ENCODE results near the gene TATDN2.

DNA sequence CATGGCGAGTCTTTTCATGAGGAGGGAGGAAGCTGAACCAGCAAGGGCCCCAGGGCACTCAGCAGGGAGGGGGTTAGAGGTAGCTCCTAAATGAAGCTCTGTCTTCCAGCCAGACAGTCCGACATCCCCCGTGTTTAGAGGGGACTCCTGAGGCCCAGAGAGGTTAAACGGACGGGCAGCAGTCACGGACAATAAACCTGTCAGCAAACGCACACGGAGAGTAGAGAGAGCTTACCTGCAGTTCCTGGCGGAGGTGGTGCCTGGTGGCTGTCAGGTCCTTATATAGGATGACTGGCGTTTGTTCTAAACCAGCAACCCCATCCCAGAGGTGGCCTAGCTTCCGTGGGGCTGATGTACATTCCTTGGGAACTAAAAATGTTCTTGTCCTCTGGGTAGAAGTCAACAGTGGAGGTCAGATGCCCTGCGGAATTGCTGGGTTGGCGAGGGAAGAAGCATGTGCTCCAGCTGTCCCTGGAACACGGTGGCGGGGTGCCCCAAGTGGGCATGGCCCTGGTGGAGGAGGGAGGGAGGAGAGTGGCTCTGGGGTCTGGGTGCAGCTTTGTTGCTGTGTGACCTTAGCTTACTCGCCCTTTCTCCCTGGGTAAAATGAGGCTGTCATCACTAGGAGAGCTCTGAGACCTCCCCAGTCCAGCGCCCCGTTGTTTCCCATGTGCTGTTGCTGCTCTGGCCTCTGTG is 42.4 kb downstream of the TATDN2 start:
- TF ChIP-seq, protein P1, sequence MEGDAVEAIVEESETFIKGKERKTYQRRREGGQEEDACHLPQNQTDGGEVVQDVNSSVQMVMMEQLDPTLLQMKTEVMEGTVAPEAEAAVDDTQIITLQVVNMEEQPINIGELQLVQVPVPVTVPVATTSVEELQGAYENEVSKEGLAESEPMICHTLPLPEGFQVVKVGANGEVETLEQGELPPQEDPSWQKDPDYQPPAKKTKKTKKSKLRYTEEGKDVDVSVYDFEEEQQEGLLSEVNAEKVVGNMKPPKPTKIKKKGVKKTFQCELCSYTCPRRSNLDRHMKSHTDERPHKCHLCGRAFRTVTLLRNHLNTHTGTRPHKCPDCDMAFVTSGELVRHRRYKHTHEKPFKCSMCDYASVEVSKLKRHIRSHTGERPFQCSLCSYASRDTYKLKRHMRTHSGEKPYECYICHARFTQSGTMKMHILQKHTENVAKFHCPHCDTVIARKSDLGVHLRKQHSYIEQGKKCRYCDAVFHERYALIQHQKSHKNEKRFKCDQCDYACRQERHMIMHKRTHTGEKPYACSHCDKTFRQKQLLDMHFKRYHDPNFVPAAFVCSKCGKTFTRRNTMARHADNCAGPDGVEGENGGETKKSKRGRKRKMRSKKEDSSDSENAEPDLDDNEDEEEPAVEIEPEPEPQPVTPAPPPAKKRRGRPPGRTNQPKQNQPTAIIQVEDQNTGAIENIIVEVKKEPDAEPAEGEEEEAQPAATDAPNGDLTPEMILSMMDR (conservative IDR thresholded peaks at IDR 0.05; ENCODE audit: low read depth in 2 of 2), result no peak
- TF ChIP-seq, protein P2, sequence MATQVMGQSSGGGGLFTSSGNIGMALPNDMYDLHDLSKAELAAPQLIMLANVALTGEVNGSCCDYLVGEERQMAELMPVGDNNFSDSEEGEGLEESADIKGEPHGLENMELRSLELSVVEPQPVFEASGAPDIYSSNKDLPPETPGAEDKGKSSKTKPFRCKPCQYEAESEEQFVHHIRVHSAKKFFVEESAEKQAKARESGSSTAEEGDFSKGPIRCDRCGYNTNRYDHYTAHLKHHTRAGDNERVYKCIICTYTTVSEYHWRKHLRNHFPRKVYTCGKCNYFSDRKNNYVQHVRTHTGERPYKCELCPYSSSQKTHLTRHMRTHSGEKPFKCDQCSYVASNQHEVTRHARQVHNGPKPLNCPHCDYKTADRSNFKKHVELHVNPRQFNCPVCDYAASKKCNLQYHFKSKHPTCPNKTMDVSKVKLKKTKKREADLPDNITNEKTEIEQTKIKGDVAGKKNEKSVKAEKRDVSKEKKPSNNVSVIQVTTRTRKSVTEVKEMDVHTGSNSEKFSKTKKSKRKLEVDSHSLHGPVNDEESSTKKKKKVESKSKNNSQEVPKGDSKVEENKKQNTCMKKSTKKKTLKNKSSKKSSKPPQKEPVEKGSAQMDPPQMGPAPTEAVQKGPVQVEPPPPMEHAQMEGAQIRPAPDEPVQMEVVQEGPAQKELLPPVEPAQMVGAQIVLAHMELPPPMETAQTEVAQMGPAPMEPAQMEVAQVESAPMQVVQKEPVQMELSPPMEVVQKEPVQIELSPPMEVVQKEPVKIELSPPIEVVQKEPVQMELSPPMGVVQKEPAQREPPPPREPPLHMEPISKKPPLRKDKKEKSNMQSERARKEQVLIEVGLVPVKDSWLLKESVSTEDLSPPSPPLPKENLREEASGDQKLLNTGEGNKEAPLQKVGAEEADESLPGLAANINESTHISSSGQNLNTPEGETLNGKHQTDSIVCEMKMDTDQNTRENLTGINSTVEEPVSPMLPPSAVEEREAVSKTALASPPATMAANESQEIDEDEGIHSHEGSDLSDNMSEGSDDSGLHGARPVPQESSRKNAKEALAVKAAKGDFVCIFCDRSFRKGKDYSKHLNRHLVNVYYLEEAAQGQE (IDR thresholded peaks at IDR 0.05; ENCODE audit: unreplicated experiment), result no peak
- no peak for TF ChIP-seq CREB1 (CRISPR knock-in tag; IDR thresholded peaks at IDR 0.05; ENCODE audit: low read depth)
- TF ChIP-seq, protein P3, sequence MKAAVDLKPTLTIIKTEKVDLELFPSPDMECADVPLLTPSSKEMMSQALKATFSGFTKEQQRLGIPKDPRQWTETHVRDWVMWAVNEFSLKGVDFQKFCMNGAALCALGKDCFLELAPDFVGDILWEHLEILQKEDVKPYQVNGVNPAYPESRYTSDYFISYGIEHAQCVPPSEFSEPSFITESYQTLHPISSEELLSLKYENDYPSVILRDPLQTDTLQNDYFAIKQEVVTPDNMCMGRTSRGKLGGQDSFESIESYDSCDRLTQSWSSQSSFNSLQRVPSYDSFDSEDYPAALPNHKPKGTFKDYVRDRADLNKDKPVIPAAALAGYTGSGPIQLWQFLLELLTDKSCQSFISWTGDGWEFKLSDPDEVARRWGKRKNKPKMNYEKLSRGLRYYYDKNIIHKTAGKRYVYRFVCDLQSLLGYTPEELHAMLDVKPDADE (IDR thresholded peaks at IDR 0.05), result no peak
- TF ChIP-seq EZH2 (IDR thresholded peaks at IDR 0.05; ENCODE audit: low read depth, unreplicated experiment), result no peak
- TF ChIP-seq POLR2AphosphoS5 (IDR thresholded peaks at IDR 0.05; ENCODE audit: low read depth), result no peak

Data from GM23338 (cell line).